Endothelial cell of umbilical vein (primary cell): Measurements from ENCODE around the gene FAM193B. TPM values are rescaled to one million over a fixed set of nuclear protein-coding genes. Genes with fewer than 3 reads are reported as not detected.

Experiments
- BruUV-seq: library from RNA; stranded (reverse); fragments of 400-500 nt; replicated peaks from 2 replicates; lab custom pipeline; 2021; lab: Mats Ljungman, UMichigan
- CTCF ChIA-PET: fragments of 300-600, 350-600 bp; sonication (Branson Sonifier 250); formaldehyde crosslinking; loops from one replicate; lab custom pipeline; 2021; ENCODE audit warnings: antibody characterized with exemption, inconsistent platforms; lab: Charles Lee
- POLR2A ChIA-PET: fragments of 300-600, 350-600 bp; sonication (Branson Sonifier 250); formaldehyde crosslinking; loops from one replicate; lab custom pipeline; 2021; ENCODE audit warnings: antibody characterized with exemption, inconsistent platforms; lab: Charles Lee
- DNase-seq: peaks from one replicate; pipeline ENCODE4 v3.0.0-alpha.2; 2011; ENCODE audit warnings: low read depth, low spot score
- FAIRE-seq: peaks from 2 replicates; lab custom pipeline; 2011; peaks lifted over from hg19 to GRCh38; lab: Jason Lieb, UNC
- H2AFZ ChIP-seq: 2 replicates; pipeline ENCODE4 v1.6.0; 2012; ENCODE audit warnings: low read depth, low read length, control low read depth, inconsistent platforms
- H3K27ac ChIP-seq: 2 replicates; pipeline ENCODE4 v1.5.1; 2011; ENCODE audit warnings: low read depth, mild to moderate bottlenecking, control low read depth, low read length, moderate library complexity; ENCODE audit not compliant: insufficient read depth
- H3K27me3 ChIP-seq, 2 experiments: 2 replicates each; pipeline versions ENCODE4 v1.6.0 to v1.6.1; 2011; ENCODE audit warnings: low read length in 2 of 2, mixed read lengths in 1 of 2; ENCODE audit not compliant: control insufficient read depth in 2 of 2, insufficient read depth in 2 of 2
- H3K36me3 ChIP-seq, 2 experiments: 2 replicates in 1 of 2; 3 replicates in 1 of 2; pipeline ENCODE4 v1.5.1; 2011; ENCODE audit warnings: low read length in 2 of 2, mild to moderate bottlenecking in 1 of 2, moderate library complexity in 1 of 2; ENCODE audit not compliant: control insufficient read depth in 2 of 2, insufficient read depth in 2 of 2; ENCODE audit errors: extremely low read depth in 1 of 2
- H3K4me1 ChIP-seq: 3 replicates; pipeline ENCODE4 v1.5.1; 2011; ENCODE audit warnings: mild to moderate bottlenecking, low read length; ENCODE audit not compliant: control insufficient read depth, insufficient read depth; ENCODE audit errors: extremely low read depth
- H3K4me2 ChIP-seq: 2 replicates; pipeline ENCODE4 v1.6.1; 2011; ENCODE audit warnings: low read length, control low read depth, mixed read lengths; ENCODE audit not compliant: insufficient read depth
- H3K4me3 ChIP-seq, 3 experiments: fragments of 200-600 bp in 1 of 3; sonication (generic), shearing (Covaris generic) in 1 of 3; replicated peaks in 1 of 3; 2 replicates each; pipeline ENCODE4 v1.5.1; 2011 to 2016; ENCODE audit warnings: control low read depth in 3 of 3, low read length in 3 of 3, mild to moderate bottlenecking in 2 of 3, inconsistent platforms in 1 of 3, low read depth in 1 of 3, moderate library complexity in 1 of 3; ENCODE audit not compliant: insufficient read depth in 1 of 3
- H3K79me2 ChIP-seq: 2 replicates; pipeline ENCODE4 v1.6.0; 2012; ENCODE audit warnings: low read length, inconsistent platforms; ENCODE audit not compliant: control insufficient read depth, insufficient read depth
- H3K9ac ChIP-seq: replicated peaks from 2 replicates; pipeline ENCODE3; 2011; ENCODE audit warnings: low read length, control low read depth; ENCODE audit not compliant: insufficient read depth; ENCODE audit errors: extremely low read depth
- H3K9me1 ChIP-seq: replicated peaks from 3 replicates; pipeline ENCODE4 v1.6.0; 2011; ENCODE audit warnings: mild to moderate bottlenecking, low read length; ENCODE audit not compliant: control insufficient read depth, insufficient read depth; ENCODE audit errors: extremely low read depth
- H3K9me3 ChIP-seq: replicated peaks from 2 replicates; pipeline ENCODE4 v1.5.1; 2012; ENCODE audit warnings: low read length, inconsistent platforms; ENCODE audit not compliant: control insufficient read depth, insufficient read depth
- H4K20me1 ChIP-seq: replicated peaks from 2 replicates; pipeline ENCODE3; 2011; ENCODE audit warnings: mild to moderate bottlenecking, low read length; ENCODE audit not compliant: control insufficient read depth, insufficient read depth; ENCODE audit errors: extremely low read depth
- CTCF ChIP-seq, 2 donors: IDR thresholded peaks; 1 replicate in 1 of 2; 2 replicates in 1 of 2; pipeline ENCODE4 v1.5.1; 2011; ENCODE audit warnings: low read length in 2 of 2, mild to moderate bottlenecking in 2 of 2, moderate library complexity in 2 of 2, control low read depth in 1 of 2, inconsistent platforms in 1 of 2, low read depth in 1 of 2; ENCODE audit not compliant: insufficient read depth in 1 of 2; ENCODE audit errors: extremely low read depth in 1 of 2
- FOS ChIP-seq: IDR thresholded peaks from 2 replicates; pipeline ENCODE4 v1.6.1; 2011; ENCODE audit warnings: mild to moderate bottlenecking, low read length, moderate library complexity, borderline replicate concordance; ENCODE audit not compliant: insufficient read depth
- GATA2 ChIP-seq: IDR thresholded peaks from 2 replicates; pipeline ENCODE4 v1.7.0; 2011; ENCODE audit warnings: low read depth, mild to moderate bottlenecking, moderate library complexity, mixed read lengths, low read length; ENCODE audit not compliant: insufficient read length, insufficient read depth
- POLR2A ChIP-seq: IDR thresholded peaks from 2 replicates; pipeline ENCODE4 v1.6.1; 2012; ENCODE audit warnings: low read depth, mild to moderate bottlenecking, control low read depth, low read length
- POLR2AphosphoS5 ChIP-seq: IDR thresholded peaks from 2 replicates; pipeline ENCODE4 v1.6.1; 2012; ENCODE audit warnings: low read depth, mild to moderate bottlenecking, control low read depth, low read length, moderate library complexity; ENCODE audit not compliant: insufficient read depth
- dilution Hi-C: fragments of 300-500 bp; cut with MboI; formaldehyde crosslinking; loops from one replicate; pipeline ENCODE4 v1.15.0; 2019; ENCODE audit warnings: low sequenced_read_pairs; ENCODE audit not compliant: extremely low pct_ligation_motif_present
- intact Hi-C: fragments of 100-400 bp; cut with micrococcal nuclease; formaldehyde crosslinking; loops from one replicate; pipeline ENCODE4 v1.10.0; 2022
- polyA plus RNA-seq, 4 experiments: library from polyadenylated mRNA; depleted of rRNA in 3 of 4; stranded (reverse) in 3 of 4; unstranded in 1 of 4; fragments of >200 nt; gene quantifications; 2 replicates each; pipeline versions ENCODE4 v1.2.1 to v1.2.3, GENCODE V29; 2011 to 2012; ENCODE audit warnings: missing spikeins in 1 of 4
- total RNA-seq: library from RNA; stranded (reverse); gene quantifications from 2 replicates; pipeline ENCODE4 v1.2.3, GENCODE V29; 2021

FAM193B gene
- total and polyA plus RNA-seq, 2 donors (not counting 3 experiments of a cell fraction or from before 2014, with no cell fraction given) = 57.9 to 75.7 TPM

- intact Hi-C loops = loop anchor here (1.0 to 10.0 kb wide), 6 partner anchors 12 to 962 kb away; partner anchors contain the start of genes DOK3, GRK6, N4BP3 and RNF44
- DNase-seq = peak; percentile 87
- no peak for FAIRE-seq
- Histone ChIP-seq H3K9ac (peak overlapping the region; percentile 93), H4K20me1 (no peaks in the 10 kb centered on the region), H3K4me2 (peak overlapping the region; percentile 70), H3K36me3 (peaks cover 5 to 9% of the 10 kb centered on the region in 2 experiments), H2AFZ (no peak overlapping the region), H3K4me1 (peaks cover 47% of the 10 kb centered on the region), H3K9me3 (no peaks in the 10 kb centered on the region), H3K4me3 (peak overlapping the region; percentile 47 to 79 (median 74)), H3K9me1 (no peaks in the 10 kb centered on the region), H3K27ac (peak overlapping the region; percentile 93), H3K27me3 (no peaks in the 10 kb centered on the region), H3K79me2 (peaks cover 32% of the 10 kb centered on the region)
- ChIA-PET CTCF (interaction anchor here (0.6 to 2.5 kb wide), 9 partner anchors 20 to 130 kb away, joined by 3 to 12 read pairs (median 4); no protein-coding TSS in a partner anchor), POLR2A (interaction anchor here (0.7 to 3.0 kb wide), 12 partner anchors 8 to 386 kb away, joined by 3 to 17 read pairs (median 6); partner anchors contain the start of gene DOK3)
- no TSS peak for BruUV-seq
- dilution Hi-C loops = no loop called here
- TF ChIP-seq FOS = peak; percentile 47
- TF ChIP-seq GATA2 = no peak
- peak; percentile 0 for TF ChIP-seq POLR2A
- TF ChIP-seq POLR2AphosphoS5 = peak; percentile 72
Observed at GRCh38 chr5:177496727-177497291, 57.6 kb downstream of the FAM193B start.

- BruUV-seq = TSS peak; percentile 42
- Histone ChIP-seq H3K4me2 (peak overlapping the region; percentile 70), H3K27me3 (no peaks in the 10 kb centered on the region), H2AFZ (no peak overlapping the region), H3K4me3 (peak overlapping the region; percentile 46 to 79 (median 74)), H3K27ac (peak overlapping the region; percentile 93), H3K36me3 (peaks cover 5 to 9% of the 10 kb centered on the region in 2 experiments), H3K9ac (peak overlapping the region; percentile 93), H3K9me1 (no peaks in the 10 kb centered on the region), H3K4me1 (peaks cover 49% of the 10 kb centered on the region), H3K79me2 (peaks cover 32% of the 10 kb centered on the region), H3K9me3 (no peaks in the 10 kb centered on the region), H4K20me1 (no peaks in the 10 kb centered on the region)
- no peak for TF ChIP-seq POLR2A
- peak in 1 of 2 donors; percentile 46 for TF ChIP-seq CTCF (IDR thresholded peaks at IDR 0.05; ENCODE audit: extremely low read depth in 1 of 2, insufficient read depth in 1 of 2, low read depth in 1 of 2, low read length in 2 of 2)
- ChIA-PET CTCF (interaction anchor here (0.6 to 3.0 kb wide), 10 partner anchors 10 to 186 kb away, joined by 3 to 15 read pairs (median 5); no protein-coding TSS in a partner anchor), POLR2A (interaction anchor here (0.6 to 3.0 kb wide), 8 partner anchors 10 to 386 kb away, joined by 3 to 17 read pairs (median 4); partner anchors contain the start of gene DOK3)
- dilution Hi-C loops (no loop called here), intact Hi-C loops (loop anchor here (10.0 kb wide), 2 partner anchors 619 to 961 kb away; partner anchors contain the start of genes N4BP3 and RNF44)
- FAIRE-seq (no peak), DNase-seq (no peak)
Observed at GRCh38 chr5:177496070-177496726, 58.2 kb downstream of the FAM193B start.
